T-cell (primary cell): ENCODE measurements around the gene CTNNBL1. TPM values are rescaled to one million over a fixed set of nuclear protein-coding genes. Genes with fewer than 3 reads are reported as not detected.

ENCODE experiments used
- ATAC-seq, 4 experiments: fragments of 200-7000 bp in 3 of 4; fragments of 150-1000 bp in 1 of 4; cut with Tn5 transposase; replicated peaks in 1 of 4; 1 replicate in 3 of 4; 2 replicates in 1 of 4; pipeline ENCODE4 v1.10.0; 2021; ENCODE audit warnings: moderate library complexity in 3 of 4, mild to moderate bottlenecking in 2 of 4, moderate number of reproducible peaks in 1 of 4
- CTCF ChIA-PET, 2 donors: fragments of 300-600 bp; sonication (Branson Sonifier 250); formaldehyde crosslinking; loops; one replicate each; lab custom pipeline; 2022; ENCODE audit warnings: antibody characterized with exemption in 2 of 2; lab: Charles Lee
- POLR2A ChIA-PET, 2 donors: fragments of 300-600 bp; sonication (Branson Sonifier 250); formaldehyde crosslinking; loops; one replicate each; lab custom pipeline; 2022; ENCODE audit warnings: antibody characterized with exemption in 2 of 2; lab: Charles Lee
- DNase-seq, 35 experiments: peaks; one replicate each; pipeline versions ENCODE4 v3.0.0 to v3.0.0-alpha.2; 2013 to 2023
- H3K27ac ChIP-seq: one replicate; pipeline ENCODE4 v1.5.1; 2013; ENCODE audit warnings: low read length
- H3K27me3 ChIP-seq, 2 experiments: replicated peaks in 1 of 2; 1 replicate in 1 of 2; 2 replicates in 1 of 2; pipeline versions ENCODE4 v1.6.1 to v1.7.0; 2013; ENCODE audit warnings: low read length in 1 of 2, mixed read lengths in 1 of 2; ENCODE audit not compliant: control insufficient read depth in 2 of 2, insufficient read depth in 2 of 2; ENCODE audit errors: extremely low read depth in 1 of 2
- H3K36me3 ChIP-seq, 2 donors: 1 replicate in 1 of 2; 2 replicates in 1 of 2; pipeline versions ENCODE4 v1.6.1 to v1.7.0; 2013; ENCODE audit warnings: low read length in 1 of 2; ENCODE audit not compliant: control insufficient read depth in 2 of 2, insufficient read depth in 1 of 2; ENCODE audit errors: extremely low read depth in 1 of 2
- H3K4me1 ChIP-seq, 2 experiments: 1 replicate in 1 of 2; 2 replicates in 1 of 2; pipeline versions ENCODE4 v1.6.1 to v1.7.0; 2013; ENCODE audit warnings: low read length in 2 of 2, mixed read lengths in 1 of 2; ENCODE audit not compliant: insufficient read depth in 2 of 2, control insufficient read depth in 1 of 2; ENCODE audit errors: extremely low read depth in 1 of 2
- H3K4me3 ChIP-seq, 2 donors: 1 replicate in 1 of 2; 2 replicates in 1 of 2; pipeline versions ENCODE4 v1.5.1 to v1.7.0; 2013; ENCODE audit warnings: mild to moderate bottlenecking in 2 of 2, low read length in 1 of 2, moderate library complexity in 1 of 2; ENCODE audit not compliant: control insufficient read depth in 1 of 2; ENCODE audit errors: extremely low read depth in 1 of 2
- H3K9me3 ChIP-seq: 2 replicates; pipeline ENCODE4 v1.7.0; 2013
- H3K27ac Mint-ChIP-seq, 2 donors: one replicate each; pipeline ENCODE4 v1.8.0; 2020 to 2021; ENCODE audit warnings: mild to moderate bottlenecking in 2 of 2, mixed read lengths in 2 of 2
- H3K27me3 Mint-ChIP-seq, 2 donors: one replicate each; pipeline ENCODE4 v1.8.0; 2021 to 2022; ENCODE audit warnings: mixed read lengths in 2 of 2
- H3K36me3 Mint-ChIP-seq: one replicate; pipeline ENCODE4 v1.8.0; 2021; ENCODE audit warnings: mixed read lengths
- H3K4me1 Mint-ChIP-seq, 3 donors: one replicate each; pipeline ENCODE4 v1.8.0; 2020 to 2022; ENCODE audit warnings: mixed read lengths in 3 of 3, mild to moderate bottlenecking in 1 of 3
- H3K4me3 Mint-ChIP-seq, 3 donors: one replicate each; pipeline ENCODE4 v1.8.0; 2020 to 2022; ENCODE audit warnings: mild to moderate bottlenecking in 3 of 3, mixed read lengths in 3 of 3, moderate library complexity in 3 of 3
- H3K9me3 Mint-ChIP-seq, 3 donors: one replicate each; pipeline ENCODE4 v1.8.0; 2020 to 2022; ENCODE audit warnings: mixed read lengths in 3 of 3
- WGBS: methylation state at CpG from one replicate; pipeline ENCODE4 v1.1.5; 2013; ENCODE audit warnings: missing lambda C conversion rate; ENCODE audit not compliant: insufficient coverage; 5-methylcytosine and 5-hydroxymethylcytosine counted together
- total RNA-seq, 35 experiments: library from RNA in 6 of 35; stranded (reverse) in 6 of 35; fragments of 120-200 nt in 1 of 35; gene quantifications; one replicate each; pipeline versions ENCODE4 v1.2.1 to v1.2.4 and lab custom pipeline; 2013 to 2026

Gene CTNNBL1
- total RNA-seq, 5 donors from 2014 or later (not counting 1 experiment from before 2014, with no cell fraction given), result 44.6 to 52.4 (median 49.4) TPM

DNA sequence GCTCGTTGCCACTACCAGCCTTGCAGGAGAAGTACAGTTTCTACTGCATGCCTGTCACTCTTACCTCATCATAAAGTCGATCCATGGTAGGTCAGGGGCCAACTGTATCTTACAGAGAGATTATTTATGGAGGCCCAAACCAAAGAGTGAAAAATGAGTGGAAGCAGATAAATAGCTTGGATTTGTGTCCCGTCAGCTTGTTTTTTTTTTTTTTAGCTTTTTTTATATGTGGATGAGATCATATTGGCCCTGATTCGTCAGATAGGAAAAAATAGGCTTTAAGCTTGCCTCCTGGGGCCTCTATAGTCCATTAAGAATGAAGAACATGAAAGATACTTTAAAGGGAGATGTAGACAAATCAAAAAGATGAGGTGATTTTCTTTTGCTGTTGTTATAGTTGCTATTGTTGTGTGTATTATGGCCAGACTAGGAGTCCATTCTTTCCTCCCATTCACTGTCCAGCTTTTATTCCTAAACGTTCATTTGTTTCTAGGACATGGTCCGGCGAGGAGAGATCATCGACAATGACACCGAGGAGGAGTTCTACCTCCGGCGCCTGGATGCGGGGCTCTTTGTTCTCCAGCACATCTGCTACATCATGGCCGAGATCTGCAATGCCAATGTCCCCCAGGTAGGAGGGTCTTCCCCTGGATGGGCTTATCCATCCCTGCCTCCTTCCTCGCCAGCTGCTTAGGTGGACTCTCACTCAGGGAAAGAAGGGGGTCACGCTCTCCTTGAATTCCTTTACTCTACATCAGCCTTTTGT is 165.8 kb downstream of the CTNNBL1 start:
- Mint-ChIP-seq H3K4me1 (no peaks in the 10 kb centered on the region), H3K9me3 (no peaks in the 10 kb centered on the region), H3K27me3 (no peaks in the 10 kb centered on the region), H3K36me3 (peaks cover 75% of the 10 kb centered on the region), H3K27ac (no peak overlapping the region), H3K4me3 (no peak overlapping the region)
- Histone ChIP-seq H3K9me3 (no peaks in the 10 kb centered on the region), H3K27me3 (no peaks in the 10 kb centered on the region), H3K4me1 (no peaks in the 10 kb centered on the region), H3K36me3 (peaks cover 8 to 48% of the 10 kb centered on the region in 2 donors), H3K4me3 (no peak overlapping the region), H3K27ac (no peak overlapping the region)
- POLR2A ChIA-PET, result interaction anchor here in 1 of 2 donors (0.7 kb wide), 1 partner anchor 173 kb away, joined by 4 read pairs; no protein-coding TSS in a partner anchor
- CTCF ChIA-PET, result interaction anchor here in 1 of 2 donors (0.7 kb wide), 1 partner anchor 279 kb away, joined by 3 read pairs; no protein-coding TSS in a partner anchor
- no peak for ATAC-seq
- WGBS, result 92% methylated on average over 5 of the region's 15 CpGs
- no peak for DNase-seq

DNA sequence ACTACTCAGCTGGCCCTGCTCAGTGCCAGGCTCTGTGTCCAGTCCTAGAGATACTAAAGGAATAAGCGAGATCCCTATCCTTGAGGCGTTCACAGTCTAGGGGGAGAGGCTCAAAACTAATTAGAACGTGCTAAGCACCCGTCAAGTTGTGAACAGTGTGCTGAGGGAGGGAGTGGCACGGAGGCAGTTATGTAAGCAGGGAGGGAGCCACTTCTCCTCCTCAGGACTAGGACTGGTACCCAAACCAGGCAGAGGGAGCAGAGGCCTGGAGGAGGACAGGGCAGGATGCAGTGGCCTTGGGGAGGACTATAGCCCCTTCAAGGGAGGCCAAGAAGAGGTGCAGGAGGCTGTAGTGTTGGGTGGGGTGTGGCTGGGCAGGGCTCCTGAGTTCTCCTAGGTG is 169.5 kb downstream of the CTNNBL1 start:
- Histone ChIP-seq H3K9me3 (no peaks in the 10 kb centered on the region), H3K4me1 (no peaks in the 10 kb centered on the region), H3K36me3 (peaks cover 18 to 48% of the 10 kb centered on the region in 2 donors), H3K27ac (no peak overlapping the region), H3K27me3 (no peaks in the 10 kb centered on the region), H3K4me3 (no peak overlapping the region)
- DNase-seq, result no peak
- Mint-ChIP-seq H3K27me3 (no peaks in the 10 kb centered on the region), H3K4me1 (no peaks in the 10 kb centered on the region), H3K9me3 (no peaks in the 10 kb centered on the region), H3K27ac (no peak overlapping the region), H3K36me3 (peaks cover 59% of the 10 kb centered on the region), H3K4me3 (no peak overlapping the region)
- WGBS, result 89% methylated on average over 5 of the region's 5 CpGs
- ATAC-seq, result no peak
- ChIA-PET CTCF (no interaction called here), POLR2A (no interaction called here)

DNA sequence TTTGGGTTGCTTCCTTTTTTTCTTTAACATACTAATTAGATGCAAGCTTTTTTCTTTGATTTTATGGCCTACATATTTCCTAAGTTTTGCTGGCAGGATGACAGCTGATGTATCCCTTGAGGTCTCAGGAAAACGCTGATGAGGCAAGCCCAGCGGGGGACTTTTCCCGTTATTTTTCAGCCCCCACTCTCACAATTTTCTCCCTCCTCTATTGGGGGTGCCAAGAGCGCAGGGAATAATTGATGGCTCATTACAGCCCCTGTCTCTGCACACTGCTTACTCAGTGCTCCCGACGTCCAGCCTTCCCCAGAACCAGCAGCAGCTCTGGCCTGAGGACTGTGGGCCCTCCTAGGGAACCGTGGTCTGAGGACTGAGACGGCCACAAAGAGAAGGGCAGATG is 170.5 kb downstream of the CTNNBL1 start:
- H3K4me1 ChIP-seq, result no peaks in the 10 kb centered on the region
- Mint-ChIP-seq H3K9me3 (no peaks in the 10 kb centered on the region), H3K4me3 (no peak overlapping the region), H3K36me3 (peaks cover 59% of the 10 kb centered on the region), H3K4me1 (no peaks in the 10 kb centered on the region), H3K27ac (no peak overlapping the region), H3K27me3 (no peaks in the 10 kb centered on the region)
- no peak for ATAC-seq
- POLR2A ChIA-PET, result no interaction called here
- no CpG with 5 or more reads among the region's 8 CpGs for WGBS
- H3K27ac ChIP-seq, result no peak overlapping the region
- CTCF ChIA-PET, result no interaction called here
- DNase-seq, result no peak
- H3K4me3 ChIP-seq, result no peak overlapping the region
- H3K36me3 ChIP-seq, result peaks cover 20 to 43% of the 10 kb centered on the region in 2 donors
- H3K27me3 ChIP-seq, result no peaks in the 10 kb centered on the region
- H3K9me3 ChIP-seq, result no peaks in the 10 kb centered on the region

DNA sequence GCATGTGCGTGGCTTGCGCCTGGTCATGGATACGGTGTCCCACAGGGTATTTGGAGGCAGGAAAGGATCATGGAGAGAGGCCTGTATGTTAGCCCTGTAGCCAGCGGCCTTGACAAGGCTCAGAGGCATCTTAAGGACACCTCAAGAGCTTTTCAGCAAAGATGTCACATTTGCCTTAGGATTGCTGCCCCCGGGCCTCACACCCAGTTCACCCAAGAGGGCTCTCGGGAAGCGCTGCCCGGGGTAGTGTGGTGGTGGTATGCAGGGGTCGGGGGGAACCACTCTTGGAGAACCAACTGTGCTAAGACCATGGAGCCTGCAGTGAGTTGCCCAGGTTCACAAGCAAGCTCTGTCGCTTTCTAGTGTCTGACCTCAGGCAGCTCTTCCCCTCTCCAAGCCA is 172.2 kb downstream of the CTNNBL1 start:
- Mint-ChIP-seq H3K4me3 (no peak overlapping the region), H3K27ac (no peak overlapping the region), H3K4me1 (no peaks in the 10 kb centered on the region), H3K9me3 (no peaks in the 10 kb centered on the region), H3K27me3 (no peaks in the 10 kb centered on the region), H3K36me3 (peaks cover 60% of the 10 kb centered on the region)
- Histone ChIP-seq H3K4me1 (no peaks in the 10 kb centered on the region), H3K36me3 (peaks cover 27 to 35% of the 10 kb centered on the region in 2 donors), H3K9me3 (no peaks in the 10 kb centered on the region), H3K27ac (no peak overlapping the region), H3K4me3 (no peak overlapping the region), H3K27me3 (no peaks in the 10 kb centered on the region)
- ChIA-PET CTCF (no interaction called here), POLR2A (no interaction called here)
- DNase-seq (no peak), ATAC-seq (no peak)
- WGBS, result 94% methylated on average over 7 of the region's 10 CpGs

DNA sequence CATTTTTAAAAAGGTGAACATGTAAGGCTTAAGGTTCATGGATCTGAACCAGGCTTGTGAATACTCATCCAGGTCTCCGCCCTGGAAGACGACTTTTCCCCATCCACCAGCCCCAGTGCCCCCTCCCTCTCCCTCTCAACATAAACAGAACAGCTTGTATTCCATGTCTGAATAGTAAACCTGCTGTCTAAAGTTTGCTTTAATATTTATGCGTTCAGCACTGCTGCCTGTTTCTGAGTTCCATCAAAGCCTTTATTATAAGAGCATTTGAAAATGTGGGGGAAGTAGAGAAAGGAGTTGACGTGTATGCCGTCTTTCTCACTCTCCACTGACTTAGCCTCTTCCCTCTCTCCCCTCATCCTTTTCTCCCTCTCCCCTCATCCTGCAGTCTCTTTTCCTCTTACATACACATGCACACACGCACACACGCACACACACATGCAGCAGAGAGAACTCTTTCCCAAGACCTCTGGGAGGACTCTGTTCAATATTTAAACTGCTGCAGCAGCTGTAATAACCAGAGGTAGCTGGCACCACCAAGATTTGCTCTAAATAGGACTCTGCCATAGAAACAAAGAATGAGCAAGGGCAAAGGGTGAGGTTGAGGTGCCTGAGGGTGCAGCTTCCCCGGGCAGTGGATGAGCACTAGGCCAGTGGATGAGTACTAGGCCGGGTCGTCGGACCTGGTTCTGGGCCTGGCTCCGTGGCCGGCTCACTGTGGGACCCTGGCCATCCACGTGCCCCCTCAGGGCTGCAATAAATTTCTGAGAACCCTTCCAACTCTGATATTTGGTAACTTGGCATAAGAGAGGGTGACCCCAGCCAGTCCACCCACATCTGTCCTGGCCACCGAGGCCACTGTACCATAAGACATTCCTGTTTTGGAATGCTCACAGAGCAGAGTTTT is 173.7 kb downstream of the CTNNBL1 start:
- DNase-seq (no peak), ATAC-seq (no peak)
- Histone ChIP-seq H3K9me3 (no peaks in the 10 kb centered on the region), H3K36me3 (peaks cover 33% of the 10 kb centered on the region in 2 donors), H3K27me3 (no peaks in the 10 kb centered on the region), H3K4me3 (no peak overlapping the region), H3K27ac (no peak overlapping the region), H3K4me1 (no peaks in the 10 kb centered on the region)
- 95% methylated on average over 6 of the region's 15 CpGs for WGBS
- no peaks in the 10 kb centered on the region for H3K27me3 Mint-ChIP-seq
- POLR2A ChIA-PET, result no interaction called here
- no peak overlapping the region for H3K4me3 Mint-ChIP-seq
- no peaks in the 10 kb centered on the region for H3K4me1 Mint-ChIP-seq
- H3K36me3 Mint-ChIP-seq, result peaks cover 50% of the 10 kb centered on the region
- H3K9me3 Mint-ChIP-seq, result no peaks in the 10 kb centered on the region
- H3K27ac Mint-ChIP-seq, result no peak overlapping the region
- CTCF ChIA-PET, result no interaction called here

DNA sequence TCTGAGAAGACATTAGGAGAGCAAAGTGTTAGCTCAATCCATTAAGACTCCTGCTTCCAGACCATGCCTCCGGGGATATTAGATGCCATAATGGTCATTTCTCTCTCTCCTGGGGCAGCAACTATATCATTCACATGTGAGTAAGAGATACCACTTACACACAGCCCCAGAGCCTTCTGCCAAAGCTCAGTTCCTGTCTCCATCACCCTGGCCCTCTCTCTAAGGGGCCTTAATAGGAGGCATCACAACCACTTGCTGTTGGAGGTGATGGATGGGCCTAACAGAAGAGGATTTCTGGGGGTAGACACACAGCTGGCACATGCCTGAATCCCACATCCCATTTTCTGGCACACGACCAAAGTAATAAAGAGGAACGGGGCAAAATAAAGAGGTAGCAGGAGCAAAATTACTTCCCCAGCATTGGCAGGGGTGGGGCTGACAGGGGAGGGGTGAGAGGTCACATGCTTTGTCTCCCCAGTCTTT is 175.1 kb downstream of the CTNNBL1 start:
- no CpG with 5 or more reads among the region's 3 CpGs for WGBS
- peaks cover 33% of the 10 kb centered on the region in 2 donors for H3K36me3 ChIP-seq

More for the DNA sequence above, 175.1 kb downstream of the CTNNBL1 start:
- DNase-seq, result no peak
- H3K4me3 Mint-ChIP-seq, result no peak overlapping the region
- no peaks in the 10 kb centered on the region for H3K27me3 Mint-ChIP-seq
- no peak for ATAC-seq
- Histone ChIP-seq H3K4me3 (no peak overlapping the region), H3K9me3 (no peaks in the 10 kb centered on the region), H3K4me1 (no peaks in the 10 kb centered on the region), H3K27me3 (no peaks in the 10 kb centered on the region), H3K27ac (no peak overlapping the region)
- no peak overlapping the region for H3K27ac Mint-ChIP-seq
- H3K4me1 Mint-ChIP-seq, result no peaks in the 10 kb centered on the region
- POLR2A ChIA-PET, result no interaction called here
- no peaks in the 10 kb centered on the region for H3K9me3 Mint-ChIP-seq
- H3K36me3 Mint-ChIP-seq, result peaks cover 46% of the 10 kb centered on the region
- CTCF ChIA-PET, result no interaction called here
